GM06990 (cell line): Measurements from ENCODE around the gene FRMD4A.
"Not testable (repeated sequence)": the region's sequence is repeated elsewhere in the genome, so short reads cannot be mapped to it uniquely, and the experiment has no call there.

ENCODE experiments used
- DNase-seq: peaks from one replicate; pipeline ENCODE4 v3.0.0-alpha.2; 2011; ENCODE audit not compliant: insufficient read length; ENCODE audit errors: extremely low read depth
- H3K27me3 ChIP-seq: replicated peaks from 2 replicates; pipeline ENCODE4 v1.6.0; 2011; ENCODE audit warnings: low read length; ENCODE audit not compliant: control insufficient read depth, insufficient read depth
- H3K36me3 ChIP-seq: 2 replicates; pipeline ENCODE4 v1.5.1; 2011; ENCODE audit warnings: low read length; ENCODE audit not compliant: control insufficient read depth, insufficient read depth
- H3K4me3 ChIP-seq: replicated peaks from 2 replicates; pipeline ENCODE4 v1.5.1; 2011; ENCODE audit warnings: low read depth, mild to moderate bottlenecking, control low read depth, low read length
- TF ChIP-seq, protein P1 (sequence below): IDR thresholded peaks from 2 replicates; pipeline ENCODE4 v1.5.1; 2011; ENCODE audit warnings: low read length, control low read depth, mild to moderate bottlenecking, inconsistent platforms; ENCODE audit not compliant: insufficient read depth, poor library complexity, severe bottlenecking

FRMD4A gene

DNA sequence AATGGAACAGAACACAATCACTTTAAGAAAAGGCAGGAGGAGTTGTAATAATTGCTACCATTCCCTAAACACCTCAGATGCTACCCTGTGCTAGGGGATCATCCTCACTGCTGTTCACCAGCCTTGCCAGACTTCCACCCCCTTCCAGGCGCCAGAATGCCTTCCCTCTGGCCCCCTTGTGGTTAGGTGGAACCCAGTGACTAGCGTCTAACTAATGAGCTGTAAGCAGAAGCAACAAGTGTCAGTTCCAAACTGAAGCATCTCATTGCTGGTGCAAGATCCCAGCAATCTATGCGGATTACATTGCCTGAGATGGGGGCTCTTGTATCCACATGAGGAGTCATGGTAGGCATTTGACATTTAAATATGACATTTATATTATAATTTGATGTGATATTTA, 86.6 kb downstream of the FRMD4A start:
- Histone ChIP-seq H3K4me3 (no peak overlapping the region), H3K36me3 (no peaks in the 10 kb centered on the region), H3K27me3 (no peaks in the 10 kb centered on the region; the same call in 1 of the 2 replicates)
- TF ChIP-seq, protein P1, sequence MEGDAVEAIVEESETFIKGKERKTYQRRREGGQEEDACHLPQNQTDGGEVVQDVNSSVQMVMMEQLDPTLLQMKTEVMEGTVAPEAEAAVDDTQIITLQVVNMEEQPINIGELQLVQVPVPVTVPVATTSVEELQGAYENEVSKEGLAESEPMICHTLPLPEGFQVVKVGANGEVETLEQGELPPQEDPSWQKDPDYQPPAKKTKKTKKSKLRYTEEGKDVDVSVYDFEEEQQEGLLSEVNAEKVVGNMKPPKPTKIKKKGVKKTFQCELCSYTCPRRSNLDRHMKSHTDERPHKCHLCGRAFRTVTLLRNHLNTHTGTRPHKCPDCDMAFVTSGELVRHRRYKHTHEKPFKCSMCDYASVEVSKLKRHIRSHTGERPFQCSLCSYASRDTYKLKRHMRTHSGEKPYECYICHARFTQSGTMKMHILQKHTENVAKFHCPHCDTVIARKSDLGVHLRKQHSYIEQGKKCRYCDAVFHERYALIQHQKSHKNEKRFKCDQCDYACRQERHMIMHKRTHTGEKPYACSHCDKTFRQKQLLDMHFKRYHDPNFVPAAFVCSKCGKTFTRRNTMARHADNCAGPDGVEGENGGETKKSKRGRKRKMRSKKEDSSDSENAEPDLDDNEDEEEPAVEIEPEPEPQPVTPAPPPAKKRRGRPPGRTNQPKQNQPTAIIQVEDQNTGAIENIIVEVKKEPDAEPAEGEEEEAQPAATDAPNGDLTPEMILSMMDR = no peak
- DNase-seq = no peak

GRCh38 chr10:14243221-14243620, 87.5 kb downstream of the FRMD4A start:
- Histone ChIP-seq H3K4me3 (no peak overlapping the region), H3K36me3 (no peaks in the 10 kb centered on the region), H3K27me3 (no peaks in the 10 kb centered on the region; the same call in 1 of the 2 replicates)
- no peak for DNase-seq
- TF ChIP-seq, protein P1 = no peak

DNA sequence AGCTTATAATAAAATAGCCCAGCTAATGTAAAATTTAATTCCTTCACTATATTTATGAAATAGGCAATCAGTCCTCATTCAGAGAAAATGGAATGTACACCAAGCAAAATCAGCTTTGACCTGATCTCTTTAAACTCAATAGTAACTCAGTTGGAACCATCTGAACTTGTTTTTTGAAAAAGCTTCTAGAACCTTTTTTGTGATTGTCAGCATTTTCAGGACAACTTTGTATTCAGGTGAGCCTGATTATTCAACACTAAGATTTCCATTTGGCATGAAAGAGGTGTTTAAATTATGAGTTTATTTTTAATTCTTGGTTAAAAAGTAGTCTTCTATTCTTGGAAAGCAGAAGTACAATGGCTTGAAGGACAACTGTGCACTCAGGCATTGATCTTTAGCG, 89.5 kb downstream of the FRMD4A start:
- no peaks in the 10 kb centered on the region for H3K36me3 ChIP-seq
- H3K4me3 ChIP-seq = no peak overlapping the region
- TF ChIP-seq, protein P1 = no peak
- no peaks in the 10 kb centered on the region; the same call in none of the 2 replicates for H3K27me3 ChIP-seq
- no peak for DNase-seq

DNA sequence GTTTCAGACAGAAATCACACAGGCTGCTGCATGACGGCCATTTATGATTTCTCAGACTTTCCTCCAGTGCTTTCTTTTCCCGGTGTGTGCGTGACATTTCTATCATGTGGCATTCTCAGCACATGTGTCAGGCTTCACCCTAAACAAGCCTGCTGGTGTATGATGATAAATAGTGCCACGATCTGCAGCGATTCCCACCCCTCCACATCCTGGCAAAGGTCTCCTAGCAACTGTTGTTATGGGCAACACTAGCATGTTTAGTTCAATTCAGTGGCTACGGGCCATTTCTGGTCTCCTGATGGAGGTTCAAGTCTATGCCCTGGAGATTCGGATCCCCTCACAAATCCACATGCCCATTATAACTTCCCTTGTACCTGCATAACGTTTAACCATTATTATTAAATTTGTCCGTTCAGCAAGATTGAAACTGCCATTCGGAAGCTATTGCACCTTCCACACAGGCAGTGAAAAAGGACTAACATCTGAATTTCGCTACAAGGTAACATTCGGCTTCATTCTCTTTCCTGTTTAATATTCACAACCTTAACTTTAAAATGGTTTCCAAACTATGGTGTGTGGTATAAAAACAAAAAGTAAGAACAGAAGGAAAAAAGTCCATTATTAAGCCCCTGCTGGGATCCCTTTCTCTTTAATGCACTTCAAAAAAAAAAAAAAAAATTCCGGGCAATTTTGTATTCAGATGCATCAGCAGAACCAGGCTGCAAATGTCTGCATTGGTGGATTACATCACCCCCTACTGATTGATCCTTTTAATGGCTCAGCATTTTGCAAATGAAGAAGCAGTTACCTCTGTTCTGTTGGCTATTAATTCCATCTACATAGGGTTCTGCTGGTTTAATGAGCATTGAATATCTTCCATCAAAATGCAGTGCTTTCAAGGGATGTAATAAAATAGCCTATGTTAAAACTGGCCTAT, 90.2 kb downstream of the FRMD4A start:
- DNase-seq = no peak
- H3K27me3 ChIP-seq = no peaks in the 10 kb centered on the region; the same call in none of the 2 replicates
- TF ChIP-seq, protein P1 = no peak
- H3K4me3 ChIP-seq = no peak overlapping the region
- H3K36me3 ChIP-seq = no peaks in the 10 kb centered on the region

- H3K27me3 ChIP-seq, H3K4me3 ChIP-seq, DNase-seq, H3K36me3 ChIP-seq: not testable (repeated sequence)
Measured at GRCh38 chr10:14238659-14239058, 92.1 kb downstream of the FRMD4A start.

- TF ChIP-seq, protein P1 = no peak
- no peak for DNase-seq
- H3K4me3 ChIP-seq = no peak overlapping the region
- H3K27me3 ChIP-seq = no peaks in the 10 kb centered on the region; the same call in 1 of the 2 replicates
- H3K36me3 ChIP-seq = no peaks in the 10 kb centered on the region
Measured at GRCh38 chr10:14236341-14236740, 94.4 kb downstream of the FRMD4A start.
